HEK293 (cell line): ENCODE data around the gene CCAR1.

Experiments used
- CTCF ChIP-seq: fragments of 450-650 bp; formaldehyde crosslinking; IDR thresholded peaks from 2 replicates; pipeline ENCODE4 v1.5.1; 2016; ENCODE audit warnings: missing biosample characterization, missing genetic modification characterization
- HOXA7 ChIP-seq: sonication (generic); formaldehyde crosslinking; IDR thresholded peaks from 2 replicates; pipeline ENCODE4 v1.8.1; 2022; ENCODE audit warnings: missing genetic modification reagents, borderline replicate concordance
- KLF1 ChIP-seq: fragments of 450-650 bp; formaldehyde crosslinking; IDR thresholded peaks from 2 replicates; pipeline ENCODE4 v1.5.1; 2016; ENCODE audit warnings: missing biosample characterization, missing genetic modification characterization
- TCF7L2 ChIP-seq: IDR thresholded peaks from 2 replicates; pipeline ENCODE4 v1.6.1; 2011; ENCODE audit warnings: low read depth, mild to moderate bottlenecking, inconsistent platforms, low read length, moderate library complexity, borderline replicate concordance
- YY1 ChIP-seq: fragments of 450-650 bp; formaldehyde crosslinking; IDR thresholded peaks from 2 replicates; pipeline ENCODE4 v1.5.1; 2018; ENCODE audit warnings: missing biosample characterization, missing genetic modification characterization
- ZBTB10 ChIP-seq: fragments of 450-650 bp; formaldehyde crosslinking; IDR thresholded peaks from 2 replicates; pipeline ENCODE4 v1.5.1; 2016; ENCODE audit warnings: missing biosample characterization, missing genetic modification characterization
- ZBTB20 ChIP-seq: fragments of 450-650 bp; formaldehyde crosslinking; IDR thresholded peaks from 2 replicates; pipeline ENCODE4 v1.5.1; 2016; ENCODE audit warnings: missing biosample characterization, missing genetic modification characterization
- ZEB2 ChIP-seq: fragments of 450-650 bp; formaldehyde crosslinking; IDR thresholded peaks from 2 replicates; pipeline ENCODE4 v1.5.1; 2016; ENCODE audit warnings: missing biosample characterization, missing genetic modification characterization
- ZNF140 ChIP-seq: fragments of 450-650 bp; formaldehyde crosslinking; IDR thresholded peaks from 2 replicates; pipeline ENCODE4 v1.5.1; 2016; ENCODE audit warnings: missing biosample characterization, missing genetic modification characterization
- ZNF843 ChIP-seq: fragments of 450-650 bp; formaldehyde crosslinking; IDR thresholded peaks from 2 replicates; pipeline ENCODE4 v1.5.1; 2016; ENCODE audit warnings: missing biosample characterization, missing genetic modification characterization
- TF ChIP-seq, protein P1 (sequence below): fragments of 450-650 bp; formaldehyde crosslinking; IDR thresholded peaks from 2 replicates; pipeline ENCODE4 v1.5.1; 2016; ENCODE audit warnings: missing biosample characterization, missing genetic modification characterization
- TF ChIP-seq, protein P2 (sequence below): fragments of 450-650 bp; formaldehyde crosslinking; IDR thresholded peaks from 2 replicates; pipeline ENCODE4 v1.5.1; 2017; ENCODE audit warnings: missing biosample characterization, missing genetic modification characterization

DNA sequence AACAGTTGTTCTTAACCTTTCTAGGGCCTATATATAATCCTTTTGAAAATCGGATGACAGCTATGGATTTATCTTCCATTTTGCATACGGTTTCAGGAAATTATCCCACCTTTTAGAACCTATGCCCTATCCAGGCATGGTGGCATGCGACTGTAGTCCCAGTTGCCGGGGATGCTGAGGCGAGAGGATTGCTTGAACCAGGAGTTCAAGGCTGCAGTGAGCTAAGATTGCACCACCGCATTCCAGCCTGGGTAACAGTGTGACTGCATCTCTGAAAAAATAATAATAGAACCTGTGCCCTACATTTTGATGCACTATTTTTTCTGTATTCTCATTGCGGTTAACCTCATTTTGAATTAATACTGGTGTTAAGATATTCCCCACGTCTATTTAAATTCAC is 11.6 kb downstream of the CCAR1 start:
- TF ChIP-seq CTCF (tag by site-specific recombination) (no peak), TCF7L2 (no peak), YY1 (tag by site-specific recombination) (no peak), ZNF843 (tag by site-specific recombination) (no peak), HOXA7 (no peak), ZNF140 (tag by site-specific recombination) (no peak), KLF1 (tag by site-specific recombination) (no peak), ZBTB10 (tag by site-specific recombination) (no peak), ZBTB20 (tag by site-specific recombination) (no peak), ZEB2 (tag by site-specific recombination) (no peak)
- TF ChIP-seq, protein P1, sequence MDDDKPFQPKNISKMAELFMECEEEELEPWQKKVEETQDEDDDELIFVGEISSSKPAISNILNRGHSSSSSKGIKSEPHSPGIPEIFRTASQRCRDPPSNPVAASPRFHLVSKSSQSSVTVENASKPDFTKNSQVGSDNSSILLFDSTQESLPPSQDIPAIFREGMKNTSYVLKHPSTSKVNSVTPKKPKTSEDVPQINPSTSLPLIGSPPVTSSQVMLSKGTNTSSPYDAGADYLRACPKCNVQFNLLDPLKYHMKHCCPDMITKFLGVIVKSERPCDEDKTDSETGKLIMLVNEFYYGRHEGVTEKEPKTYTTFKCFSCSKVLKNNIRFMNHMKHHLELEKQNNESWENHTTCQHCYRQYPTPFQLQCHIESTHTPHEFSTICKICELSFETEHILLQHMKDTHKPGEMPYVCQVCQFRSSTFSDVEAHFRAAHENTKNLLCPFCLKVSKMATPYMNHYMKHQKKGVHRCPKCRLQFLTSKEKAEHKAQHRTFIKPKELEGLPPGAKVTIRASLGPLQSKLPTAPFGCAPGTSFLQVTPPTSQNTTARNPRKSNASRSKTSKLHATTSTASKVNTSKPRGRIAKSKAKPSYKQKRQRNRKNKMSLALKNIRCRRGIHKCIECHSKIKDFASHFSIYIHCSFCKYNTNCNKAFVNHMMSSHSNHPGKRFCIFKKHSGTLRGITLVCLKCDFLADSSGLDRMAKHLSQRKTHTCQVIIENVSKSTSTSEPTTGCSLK (tag by site-specific recombination) = no peak
- TF ChIP-seq, protein P2, sequence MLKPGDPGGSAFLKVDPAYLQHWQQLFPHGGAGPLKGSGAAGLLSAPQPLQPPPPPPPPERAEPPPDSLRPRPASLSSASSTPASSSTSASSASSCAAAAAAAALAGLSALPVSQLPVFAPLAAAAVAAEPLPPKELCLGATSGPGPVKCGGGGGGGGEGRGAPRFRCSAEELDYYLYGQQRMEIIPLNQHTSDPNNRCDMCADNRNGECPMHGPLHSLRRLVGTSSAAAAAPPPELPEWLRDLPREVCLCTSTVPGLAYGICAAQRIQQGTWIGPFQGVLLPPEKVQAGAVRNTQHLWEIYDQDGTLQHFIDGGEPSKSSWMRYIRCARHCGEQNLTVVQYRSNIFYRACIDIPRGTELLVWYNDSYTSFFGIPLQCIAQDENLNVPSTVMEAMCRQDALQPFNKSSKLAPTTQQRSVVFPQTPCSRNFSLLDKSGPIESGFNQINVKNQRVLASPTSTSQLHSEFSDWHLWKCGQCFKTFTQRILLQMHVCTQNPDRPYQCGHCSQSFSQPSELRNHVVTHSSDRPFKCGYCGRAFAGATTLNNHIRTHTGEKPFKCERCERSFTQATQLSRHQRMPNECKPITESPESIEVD (tag by site-specific recombination) = no peak
